Endothelial cell (in vitro differentiated cells): ENCODE data around the gene PSRC1. TPM values are rescaled to one million over a fixed set of nuclear protein-coding genes. Genes with fewer than 3 reads are reported as not detected.
A peak's percentile ranks its signal among the peaks of the same experiment; 100 is the strongest.

ENCODE experiments used
- DNase-seq: peaks from one replicate; pipeline ENCODE4 v3.0.0; 2021; ENCODE audit warnings: low spot score
- H3K27ac Mint-ChIP-seq: one replicate; pipeline ENCODE4 v1.8.0; 2021; ENCODE audit warnings: mixed read lengths, inconsistent platforms; ENCODE audit not compliant: unreplicated experiment
- H3K27me3 Mint-ChIP-seq: one replicate; pipeline ENCODE4 v1.8.0; 2021; ENCODE audit warnings: mild to moderate bottlenecking, moderate library complexity, mixed read lengths, inconsistent platforms; ENCODE audit not compliant: unreplicated experiment
- H3K36me3 Mint-ChIP-seq: one replicate; pipeline ENCODE4 v1.8.0; 2021; ENCODE audit warnings: mild to moderate bottlenecking, low read depth, mixed read lengths, inconsistent platforms; ENCODE audit not compliant: unreplicated experiment
- H3K4me1 Mint-ChIP-seq: one replicate; pipeline ENCODE4 v1.8.0; 2021; ENCODE audit warnings: mild to moderate bottlenecking, mixed read lengths, inconsistent platforms; ENCODE audit not compliant: unreplicated experiment
- H3K4me3 Mint-ChIP-seq: one replicate; pipeline ENCODE4 v1.8.0; 2021; ENCODE audit warnings: mild to moderate bottlenecking, mixed read lengths, inconsistent platforms; ENCODE audit not compliant: unreplicated experiment
- H3K9me3 Mint-ChIP-seq: one replicate; pipeline ENCODE4 v1.8.0; 2021; ENCODE audit warnings: mixed read lengths, inconsistent platforms; ENCODE audit not compliant: unreplicated experiment
- long read RNA-seq: library from polyadenylated mRNA; unstranded; transcript quantifications from one replicate; pipeline ENCODE4 v2.0.0, GENCODE V29; 2020; ENCODE audit not compliant: unreplicated experiment
- total RNA-seq: library from RNA; stranded (reverse); fragmentation: NEBNext Ultra II Directional; extraction: Animal tissue kit (Norgen Biotek cat#: 25700); gene quantifications from one replicate; pipeline ENCODE4 v1.2.1, GENCODE V29; 2021; ENCODE audit not compliant: unreplicated experiment
- TF ChIP-seq, protein P1 (sequence below): fragments of 200-600 bp; sonication (generic); IDR thresholded peaks from one replicate; pipeline ENCODE4 v1.5.0; 2021; ENCODE audit warnings: antibody characterized with exemption; ENCODE audit not compliant: unreplicated experiment

Gene PSRC1
- 9.7 TPM for total RNA-seq
- long read RNA-seq, partial matches to known transcripts = 0 of 10 reads
- long read RNA-seq, other reads (novel, unspliced or antisense) = 6 of 10 reads

DNA sequence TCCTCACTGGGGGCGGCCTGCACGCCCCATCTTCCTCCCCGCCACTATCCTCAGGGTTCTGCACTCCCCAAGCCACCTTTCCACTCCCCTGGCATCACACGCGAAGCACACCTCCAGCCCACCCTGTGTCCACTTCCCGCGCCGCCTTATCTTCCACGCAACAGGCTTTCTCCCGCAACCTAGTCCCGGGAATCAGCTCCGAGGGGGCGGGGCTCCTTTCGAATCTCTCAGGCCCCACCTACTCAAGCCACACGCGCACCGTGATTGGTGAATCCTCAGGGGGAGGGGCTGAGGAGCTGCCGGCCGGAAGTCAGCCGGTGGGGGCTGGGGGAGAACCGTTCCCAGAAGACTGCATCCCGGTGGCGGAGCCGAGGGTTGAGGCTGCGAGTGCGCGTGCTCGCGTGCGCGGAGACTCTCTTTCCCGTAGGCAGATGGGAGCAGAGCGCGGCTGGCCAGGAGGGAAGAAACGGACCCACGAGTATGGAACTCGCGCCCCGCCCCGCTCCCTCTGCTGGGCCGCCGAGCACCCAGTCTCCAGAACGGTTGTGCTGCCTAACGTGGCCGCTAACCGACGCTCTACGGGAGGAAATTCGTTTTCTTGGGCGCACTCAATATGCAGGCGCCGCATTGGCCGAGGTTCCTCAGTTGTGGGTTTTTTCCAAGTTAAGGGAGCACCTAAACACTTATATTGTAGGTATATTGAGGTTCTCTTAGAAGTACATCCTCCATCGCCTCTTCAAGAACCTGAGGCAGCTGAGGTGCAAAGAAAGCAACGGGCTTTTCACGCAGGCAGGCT lies at the start of gene PSRC1:
Gene PSRC1 (minus strand): TSS at position 194 of the 796 bp plus-strand sequence.
- peaks cover 6% of the 10 kb centered on the region for H3K27me3 Mint-ChIP-seq
- H3K9me3 Mint-ChIP-seq = no peaks in the 10 kb centered on the region
- peak within 1 kb of the TSS; percentile 48 for H3K27ac Mint-ChIP-seq
- peaks cover 15% of the 10 kb centered on the region for H3K4me1 Mint-ChIP-seq
- peak within 1 kb of the TSS; percentile 99 for H3K4me3 Mint-ChIP-seq
- H3K36me3 Mint-ChIP-seq = peaks cover 9% of the 10 kb centered on the region
- peak; percentile 89 for DNase-seq
- TF ChIP-seq, protein P1, sequence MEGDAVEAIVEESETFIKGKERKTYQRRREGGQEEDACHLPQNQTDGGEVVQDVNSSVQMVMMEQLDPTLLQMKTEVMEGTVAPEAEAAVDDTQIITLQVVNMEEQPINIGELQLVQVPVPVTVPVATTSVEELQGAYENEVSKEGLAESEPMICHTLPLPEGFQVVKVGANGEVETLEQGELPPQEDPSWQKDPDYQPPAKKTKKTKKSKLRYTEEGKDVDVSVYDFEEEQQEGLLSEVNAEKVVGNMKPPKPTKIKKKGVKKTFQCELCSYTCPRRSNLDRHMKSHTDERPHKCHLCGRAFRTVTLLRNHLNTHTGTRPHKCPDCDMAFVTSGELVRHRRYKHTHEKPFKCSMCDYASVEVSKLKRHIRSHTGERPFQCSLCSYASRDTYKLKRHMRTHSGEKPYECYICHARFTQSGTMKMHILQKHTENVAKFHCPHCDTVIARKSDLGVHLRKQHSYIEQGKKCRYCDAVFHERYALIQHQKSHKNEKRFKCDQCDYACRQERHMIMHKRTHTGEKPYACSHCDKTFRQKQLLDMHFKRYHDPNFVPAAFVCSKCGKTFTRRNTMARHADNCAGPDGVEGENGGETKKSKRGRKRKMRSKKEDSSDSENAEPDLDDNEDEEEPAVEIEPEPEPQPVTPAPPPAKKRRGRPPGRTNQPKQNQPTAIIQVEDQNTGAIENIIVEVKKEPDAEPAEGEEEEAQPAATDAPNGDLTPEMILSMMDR = no peak

DNA sequence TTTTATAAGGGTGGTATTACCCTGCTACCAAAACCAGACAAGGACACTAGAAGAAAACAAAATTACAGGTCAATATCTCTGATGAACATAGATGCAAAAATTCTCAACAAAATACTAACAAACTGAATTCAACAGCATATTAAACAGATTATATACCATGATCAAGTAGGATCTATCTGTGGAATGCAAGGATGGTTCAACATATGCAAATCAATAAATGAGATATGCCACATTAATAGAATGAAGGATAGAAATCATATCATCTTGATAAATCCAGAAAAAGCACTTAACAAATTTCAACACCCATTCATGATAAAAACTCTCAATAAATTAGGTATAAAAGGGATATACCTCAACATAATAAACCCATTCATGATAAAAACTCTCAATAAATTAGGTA lies 48.2 kb upstream of the PSRC1 start:
- H3K4me1 Mint-ChIP-seq = no peaks in the 10 kb centered on the region
- no peaks in the 10 kb centered on the region for H3K27me3 Mint-ChIP-seq
- H3K27ac Mint-ChIP-seq = no peak overlapping the region
- peaks cover 53% of the 10 kb centered on the region for H3K36me3 Mint-ChIP-seq
- no peak for DNase-seq
- no peaks in the 10 kb centered on the region for H3K9me3 Mint-ChIP-seq
- TF ChIP-seq, protein P1 = no peak
- H3K4me3 Mint-ChIP-seq = no peak overlapping the region

DNA sequence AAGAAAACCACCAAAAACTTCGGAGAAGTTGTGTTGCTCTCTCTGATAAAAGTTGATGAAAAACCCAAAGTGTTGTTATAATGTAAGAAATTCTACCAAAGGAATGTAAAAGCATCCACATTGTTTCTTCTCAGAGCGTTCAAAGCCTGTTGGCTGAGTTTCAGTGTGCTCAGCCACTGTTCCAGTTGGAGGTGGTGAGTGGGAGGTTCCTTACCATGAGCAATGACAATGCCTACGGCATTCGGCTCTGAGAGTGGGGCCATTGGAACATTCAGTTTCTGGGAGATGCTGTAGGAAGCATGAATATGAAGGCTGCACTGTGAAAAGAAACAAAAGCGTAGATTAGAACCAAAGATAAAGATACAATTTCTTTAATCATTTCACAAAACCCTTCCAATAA lies 44.3 kb upstream of the PSRC1 start:
- Mint-ChIP-seq H3K36me3 (peaks cover 24% of the 10 kb centered on the region), H3K9me3 (no peaks in the 10 kb centered on the region), H3K4me1 (no peaks in the 10 kb centered on the region), H3K4me3 (no peak overlapping the region), H3K27me3 (peaks cover 1% of the 10 kb centered on the region), H3K27ac (no peak overlapping the region)
- TF ChIP-seq, protein P1 = no peak
- DNase-seq = no peak

DNA sequence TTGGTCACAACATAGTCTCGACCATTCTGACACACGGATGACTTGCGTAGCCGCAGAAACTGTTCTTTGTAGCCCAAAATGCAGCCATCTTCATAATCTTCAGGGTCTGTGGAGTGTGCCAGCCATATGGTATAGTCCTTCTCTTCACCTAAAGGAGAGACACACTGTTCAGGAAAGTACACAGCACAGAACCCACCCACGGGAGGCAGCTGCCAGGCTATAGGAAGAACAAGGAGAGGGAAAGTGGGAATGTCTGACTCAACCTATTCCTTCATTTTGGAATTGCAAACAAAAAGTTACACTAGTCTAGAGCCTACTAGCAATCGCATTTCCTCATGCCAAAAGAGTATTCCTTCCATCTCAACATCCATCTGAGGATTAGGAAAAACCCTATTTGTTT lies 40.0 kb upstream of the PSRC1 start:
- no peaks in the 10 kb centered on the region for H3K9me3 Mint-ChIP-seq
- TF ChIP-seq, protein P1 = no peak
- no peak overlapping the region for H3K27ac Mint-ChIP-seq
- H3K4me3 Mint-ChIP-seq = no peak overlapping the region
- H3K36me3 Mint-ChIP-seq = peaks cover 30% of the 10 kb centered on the region
- peaks cover 6% of the 10 kb centered on the region for H3K4me1 Mint-ChIP-seq
- peaks cover 3% of the 10 kb centered on the region for H3K27me3 Mint-ChIP-seq
- DNase-seq = no peak

DNA sequence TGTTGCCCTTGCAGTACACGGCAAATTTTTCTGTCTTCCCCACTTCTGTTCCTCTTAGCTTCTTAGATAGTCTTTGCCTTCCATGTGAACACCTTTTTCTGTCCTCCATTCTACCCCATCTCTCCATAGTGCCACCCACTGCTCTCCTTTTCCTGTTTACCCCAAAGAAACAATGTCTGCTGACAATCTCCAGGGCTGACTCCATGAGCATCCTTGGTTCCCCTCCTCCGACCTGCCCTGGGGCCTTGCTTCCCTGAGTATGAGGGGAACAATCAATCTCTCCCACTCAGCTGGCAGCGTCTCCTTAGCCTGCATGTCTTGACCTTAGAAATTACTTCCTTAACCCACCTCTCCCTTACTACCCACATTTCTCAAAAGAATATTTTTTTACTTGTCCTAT lies 36.2 kb upstream of the PSRC1 start:
- no peak for DNase-seq

More for the DNA sequence above, 36.2 kb upstream of the PSRC1 start:
- H3K36me3 Mint-ChIP-seq = peaks cover 42% of the 10 kb centered on the region
- peaks cover 6% of the 10 kb centered on the region for H3K4me1 Mint-ChIP-seq
- peak overlapping the region; percentile 44 for H3K27ac Mint-ChIP-seq
- TF ChIP-seq, protein P1 = no peak
- H3K9me3 Mint-ChIP-seq = no peaks in the 10 kb centered on the region
- peaks cover 2% of the 10 kb centered on the region for H3K27me3 Mint-ChIP-seq
- H3K4me3 Mint-ChIP-seq = peak overlapping the region; percentile 3
